Amniotic epithelial cell (primary cell): ENCODE results near the gene C1QTNF8.

Experiments
- DNase-seq: peaks from one replicate; pipeline ENCODE4 v3.0.0-alpha.2; 2010; ENCODE audit warnings: low read depth

C1QTNF8 gene

GRCh38 chr16:1127101-1127500 is 31.1 kb upstream of the C1QTNF8 start:
- no peak for DNase-seq

- no peak for DNase-seq
These were observed 30.5 kb upstream of the C1QTNF8 start for GRCh38 chr16:1126586-1126985.

DNA sequence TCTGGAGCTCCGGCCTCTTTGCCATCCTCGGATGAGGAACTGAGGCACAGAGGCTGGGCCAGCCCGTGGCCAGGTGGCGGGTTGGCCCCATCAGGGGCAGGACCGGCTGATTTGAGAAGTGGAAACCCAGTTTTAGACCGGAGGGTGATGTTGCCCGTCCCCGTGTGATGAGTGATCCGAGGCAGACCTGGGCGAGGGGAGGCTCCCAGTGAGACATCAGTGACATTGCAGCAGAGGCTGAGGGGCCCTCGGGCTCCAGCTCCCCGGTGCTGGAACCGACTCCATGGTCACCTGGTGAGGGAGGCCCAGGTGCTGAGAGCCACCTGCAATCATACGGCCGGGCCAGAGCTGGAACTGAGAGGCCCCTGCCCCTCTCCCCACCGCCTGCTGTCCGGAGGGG is 30.0 kb upstream of the C1QTNF8 start:
- DNase-seq, result no peak

GRCh38 chr16:1125471-1125870 is 29.4 kb upstream of the C1QTNF8 start:
- peak; percentile 39 for DNase-seq

GRCh38 chr16:1124795-1125194 is 28.8 kb upstream of the C1QTNF8 start:
- no peak for DNase-seq

DNA sequence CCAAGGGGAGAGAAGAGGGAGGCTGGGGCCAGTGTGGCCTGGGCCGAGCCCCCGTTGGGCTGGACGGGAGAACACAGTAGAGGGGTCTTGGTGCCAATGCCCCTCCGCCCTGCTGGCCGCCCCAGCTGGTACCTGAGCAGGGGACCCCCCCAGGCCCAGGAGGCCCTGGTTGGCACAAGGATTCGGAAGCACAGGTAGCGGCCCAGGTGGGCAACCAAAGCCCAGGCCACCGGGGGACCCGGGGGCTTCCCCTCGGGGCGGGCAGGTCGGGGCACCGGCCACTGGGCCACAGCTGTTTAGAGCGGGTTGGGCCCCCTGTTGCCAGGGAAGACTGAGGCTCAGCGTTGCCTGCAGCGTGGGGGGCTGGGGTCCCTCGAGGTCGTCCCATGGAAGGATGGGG is 28.2 kb upstream of the C1QTNF8 start:
- no peak for DNase-seq

DNA sequence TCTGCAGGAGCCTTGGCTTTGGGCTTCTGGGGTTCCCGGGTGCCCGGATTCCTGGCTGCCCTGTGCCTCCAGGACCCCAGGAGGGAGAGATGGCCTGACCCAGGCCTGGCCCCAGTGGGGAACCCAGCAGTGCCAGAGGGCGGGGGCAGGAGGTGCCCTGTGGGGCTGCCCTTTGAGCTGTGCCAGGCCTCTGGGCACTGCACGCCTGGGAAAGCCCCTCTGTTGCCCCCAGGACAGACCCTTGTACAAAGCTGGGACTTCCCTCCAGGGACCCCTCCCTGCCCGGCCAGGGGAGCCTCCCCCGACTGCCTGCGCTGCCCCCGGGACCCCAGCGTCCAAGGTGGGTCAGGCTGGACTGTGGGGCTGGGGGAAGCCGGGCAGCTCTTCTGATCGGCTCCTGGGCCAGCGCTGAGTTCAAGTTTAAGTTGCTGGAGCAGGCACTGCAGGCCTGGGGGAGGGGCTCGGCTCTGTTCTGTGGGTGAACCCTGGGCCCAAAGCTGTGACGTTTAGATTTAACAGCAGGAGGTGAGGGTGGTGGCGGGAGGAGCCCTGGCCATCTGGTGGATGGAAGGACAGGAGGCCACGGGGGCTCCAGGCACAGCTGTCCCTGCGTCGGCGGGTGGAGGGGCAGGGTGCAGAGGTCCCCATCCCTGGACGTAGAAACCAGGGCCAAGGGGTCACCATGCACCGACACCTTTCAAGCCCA is 27.6 kb upstream of the C1QTNF8 start:
- DNase-seq, result no peak

DNA sequence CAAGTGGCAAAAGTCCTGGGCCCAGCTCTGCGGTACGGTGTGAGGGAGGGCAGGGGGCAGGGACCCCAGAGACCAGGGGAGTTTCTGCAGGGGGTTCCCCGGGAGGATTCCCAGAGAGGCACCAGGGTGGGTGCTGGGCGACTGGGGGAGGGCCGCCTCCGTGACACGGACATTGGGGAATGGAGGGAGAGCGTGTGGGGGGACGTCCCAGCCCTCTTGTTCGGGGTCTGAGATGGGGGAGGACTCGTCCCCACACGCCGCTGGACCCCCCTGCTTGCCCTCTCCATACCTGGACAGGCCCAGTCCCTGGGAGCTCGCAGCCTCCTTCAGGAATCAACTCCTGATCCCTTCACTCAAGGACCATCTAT is 26.3 kb upstream of the C1QTNF8 start:
- DNase-seq, result no peak

DNA sequence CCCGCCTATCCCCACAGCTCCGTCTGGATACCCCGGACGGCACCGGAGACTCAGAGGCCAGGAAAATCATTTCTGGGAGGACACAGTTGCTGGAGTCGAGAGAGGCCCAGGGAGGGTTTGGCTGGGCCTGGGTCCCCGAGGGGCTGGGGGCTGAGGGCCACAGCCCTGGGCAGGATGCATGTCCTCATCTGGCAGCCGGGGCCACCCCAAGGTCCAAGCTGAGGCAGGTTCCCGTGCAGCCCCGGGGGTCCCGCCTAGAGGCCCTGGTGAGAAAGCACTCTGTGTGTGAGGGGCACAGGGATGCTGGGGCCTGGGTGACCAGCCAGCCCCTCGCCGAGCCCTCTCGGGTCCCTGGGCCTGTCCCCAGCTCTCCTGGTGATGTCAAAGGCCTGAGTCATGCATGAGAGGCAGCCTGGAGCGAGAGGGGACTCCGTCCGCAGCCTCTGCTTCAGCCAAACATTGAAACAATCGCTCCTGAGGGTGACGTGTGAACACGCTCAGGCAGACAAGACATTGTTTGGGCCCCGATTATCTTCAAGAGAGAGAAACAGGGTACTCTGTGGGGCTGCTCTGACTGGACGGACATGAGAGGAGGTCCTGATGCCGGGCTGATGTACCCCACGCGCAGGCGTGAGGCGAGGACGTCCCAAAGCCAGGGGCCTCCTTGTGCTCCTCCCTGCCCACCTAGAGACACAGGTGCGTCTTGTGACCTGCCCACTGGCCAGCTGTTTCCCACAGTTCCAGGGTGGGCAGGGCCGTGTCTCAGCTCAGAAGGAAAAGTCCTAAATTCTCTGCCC is 25.8 kb upstream of the C1QTNF8 start:
- no peak for DNase-seq

DNA sequence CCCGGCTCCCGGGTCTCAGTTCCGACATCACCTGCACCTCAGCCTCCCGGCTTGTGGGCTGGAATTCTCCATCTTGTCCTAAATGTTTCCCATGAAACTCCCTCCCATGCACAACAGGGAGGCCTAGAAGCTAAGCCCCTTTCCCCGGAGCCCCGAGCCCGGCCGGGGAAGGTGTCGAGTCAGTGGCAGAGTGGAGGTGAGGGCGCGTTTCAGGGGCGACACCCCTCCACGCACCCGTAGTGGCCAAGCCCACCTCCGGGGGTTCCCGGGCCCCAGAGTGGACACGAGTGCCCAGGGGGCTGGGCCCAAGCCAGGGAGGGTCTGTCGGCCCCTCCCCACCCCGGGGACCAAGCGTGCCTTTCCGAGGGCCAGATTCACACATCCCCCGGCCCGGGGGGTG is 25.0 kb upstream of the C1QTNF8 start:
- no peak for DNase-seq

DNA sequence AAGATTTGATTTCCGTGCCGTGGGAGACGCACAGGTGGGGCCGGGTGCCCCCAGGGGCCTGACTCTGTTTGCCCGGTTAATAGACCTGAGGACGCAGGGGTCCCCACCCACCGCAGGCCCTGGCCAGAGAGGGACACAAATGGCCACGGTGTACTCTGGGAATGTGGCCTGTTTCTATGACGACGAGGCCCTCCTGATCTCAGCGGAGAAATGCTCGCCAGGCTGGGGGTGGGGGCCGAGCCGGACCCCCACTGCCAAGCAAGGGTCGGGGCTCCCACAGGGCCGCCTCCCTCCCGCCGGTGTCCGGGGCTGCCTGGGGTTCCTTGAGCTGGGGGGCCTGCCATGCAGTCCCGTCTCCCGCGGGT is 24.5 kb upstream of the C1QTNF8 start:
- DNase-seq, result no peak

DNA sequence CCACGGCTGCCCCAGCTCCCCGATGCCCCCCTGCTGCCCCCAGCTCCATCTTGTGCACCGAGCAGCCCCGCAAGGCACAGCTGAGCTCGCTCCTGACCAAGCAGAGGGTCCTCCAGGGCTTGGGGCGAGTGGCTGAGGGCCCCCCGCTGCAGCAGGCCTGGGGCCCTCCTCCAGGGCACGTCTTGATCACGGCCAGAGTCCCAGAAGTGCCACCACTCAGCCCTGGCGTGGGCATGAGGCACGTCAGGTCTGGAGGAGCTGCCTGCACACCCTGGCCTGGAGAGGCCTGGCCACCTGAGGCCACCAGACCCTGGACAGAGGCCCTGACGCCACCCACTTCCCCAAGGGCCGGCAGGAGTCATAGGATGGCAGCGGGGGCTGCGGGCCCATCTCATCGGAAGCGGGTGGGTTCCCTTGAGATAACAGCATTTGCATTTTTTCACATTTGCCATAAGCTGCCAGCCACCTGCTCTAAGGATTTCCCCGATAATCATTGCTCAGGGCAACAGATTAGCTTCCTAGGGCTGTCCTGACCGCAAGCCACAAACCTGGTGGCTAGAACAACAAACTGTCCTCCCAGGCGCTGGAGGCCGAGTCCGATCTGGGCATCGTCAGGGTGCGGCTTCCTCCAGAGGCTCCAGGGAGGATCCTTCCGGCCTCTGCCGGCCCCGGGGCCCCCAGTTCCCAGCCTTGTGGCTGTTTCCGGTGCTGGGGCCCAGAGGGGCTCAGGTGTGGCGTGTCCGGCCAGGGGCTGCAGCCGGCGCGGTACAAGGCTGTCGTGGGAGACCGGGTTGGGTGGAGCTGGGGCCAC is 23.9 kb upstream of the C1QTNF8 start:
- DNase-seq, result no peak

- DNase-seq, result no peak
These were observed 23.1 kb upstream of the C1QTNF8 start for GRCh38 chr16:1119129-1119528.

GRCh38 chr16:1117926-1118325 is 21.9 kb upstream of the C1QTNF8 start:
- DNase-seq, result no peak

DNA sequence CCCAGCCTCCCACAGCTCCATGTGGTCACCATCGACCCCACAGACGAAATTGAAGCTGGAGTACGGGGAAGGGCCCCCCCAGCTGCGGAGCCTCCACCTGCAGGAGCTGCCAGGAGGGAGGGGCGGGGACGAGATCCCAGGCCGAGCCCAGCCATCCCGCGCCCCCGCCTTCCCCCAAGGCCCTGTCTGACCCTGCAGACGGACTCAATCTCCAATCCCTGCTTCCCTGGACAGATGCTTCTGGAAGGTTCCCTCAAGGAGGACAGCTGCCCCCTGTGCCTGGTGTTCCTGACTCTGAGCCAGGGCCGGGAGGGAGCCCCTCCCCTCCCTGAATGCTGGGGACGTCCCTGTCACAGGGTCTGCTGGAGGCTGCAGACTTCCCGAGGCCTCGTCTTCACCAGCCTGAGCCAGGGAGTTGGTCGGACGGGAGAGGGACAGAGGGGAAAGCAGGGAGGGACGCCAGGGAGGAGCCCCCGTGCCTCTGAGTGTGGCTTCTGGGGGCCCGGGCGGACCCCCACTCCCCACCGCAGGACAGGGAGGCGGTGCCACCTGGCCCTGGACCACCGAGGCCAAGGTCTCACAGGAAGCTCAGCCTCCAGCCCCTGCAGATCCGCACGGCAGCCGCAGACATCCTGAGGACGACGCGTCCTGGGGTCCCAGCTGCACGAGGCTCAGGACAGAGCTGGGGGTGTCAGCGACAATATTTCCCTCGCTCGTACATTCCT is 21.3 kb upstream of the C1QTNF8 start:
- DNase-seq, result no peak

DNA sequence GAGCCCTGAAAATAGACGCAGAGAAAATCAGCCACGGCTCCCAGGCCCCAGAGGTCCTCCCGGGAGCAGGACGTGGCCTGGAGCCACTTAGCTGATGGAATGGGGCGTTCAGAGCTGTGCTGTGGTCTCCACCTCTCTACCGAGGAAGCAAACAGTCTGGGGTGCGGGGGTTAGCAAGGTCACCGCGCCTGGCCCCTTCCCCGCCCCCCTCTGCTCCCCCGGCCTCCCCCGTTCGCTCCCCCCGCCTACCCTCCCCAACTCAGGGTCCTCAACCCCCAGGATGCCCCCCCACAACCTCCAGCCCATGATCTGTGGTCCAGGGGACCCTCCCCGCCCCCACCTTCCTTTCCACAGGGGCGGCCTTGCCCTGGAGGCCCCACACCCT is 20.6 kb upstream of the C1QTNF8 start:
- no peak for DNase-seq

DNA sequence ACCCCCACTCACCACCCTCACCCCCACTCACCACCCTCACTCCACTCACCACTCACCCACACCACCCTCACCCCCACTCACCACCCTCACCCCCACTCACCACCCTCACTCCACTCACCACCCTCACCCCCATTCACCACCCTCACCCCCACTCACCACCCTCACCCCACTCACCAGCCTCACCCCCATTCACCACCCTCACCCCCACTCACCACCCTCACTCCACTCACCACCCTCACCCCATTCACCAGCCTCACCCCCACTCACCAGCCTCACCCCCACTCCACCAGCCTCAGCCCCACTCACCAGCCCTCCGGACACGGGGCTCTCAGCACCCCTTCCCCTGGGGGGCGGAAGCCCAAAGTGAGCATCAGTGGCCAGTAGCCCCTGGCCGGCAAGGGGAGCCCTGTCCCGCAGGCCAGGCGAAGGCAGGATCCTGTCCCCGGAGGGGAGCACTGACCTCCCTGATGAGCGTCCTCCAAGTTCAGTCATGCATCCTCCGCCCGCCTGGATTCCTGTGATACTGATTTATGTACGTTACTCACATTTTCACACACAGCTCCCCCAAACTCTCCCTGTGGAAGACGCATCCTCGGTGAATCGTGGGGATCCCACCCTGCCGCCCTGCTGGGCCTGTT is 18.0 kb upstream of the C1QTNF8 start:
- DNase-seq, result no peak

DNA sequence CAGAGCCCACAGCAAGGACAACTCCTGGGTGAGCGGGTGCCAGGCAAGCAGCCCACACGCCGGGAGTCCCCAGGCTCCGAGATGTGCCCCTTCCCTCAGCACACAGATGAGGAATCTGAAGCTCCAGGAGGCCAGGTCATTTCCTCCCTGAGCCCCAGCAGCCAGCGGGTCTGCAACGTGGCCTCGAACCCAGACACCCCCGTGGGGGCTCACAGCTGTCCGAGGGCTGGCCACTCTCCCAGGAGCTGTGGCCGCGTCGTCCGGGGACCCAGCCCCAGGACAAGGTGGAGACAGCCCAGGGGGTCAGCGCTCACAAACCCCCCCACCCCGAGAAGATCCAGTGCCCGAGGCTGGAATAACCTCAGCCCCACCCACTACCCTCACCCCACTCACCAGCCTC is 17.4 kb upstream of the C1QTNF8 start:
- no peak for DNase-seq

DNA sequence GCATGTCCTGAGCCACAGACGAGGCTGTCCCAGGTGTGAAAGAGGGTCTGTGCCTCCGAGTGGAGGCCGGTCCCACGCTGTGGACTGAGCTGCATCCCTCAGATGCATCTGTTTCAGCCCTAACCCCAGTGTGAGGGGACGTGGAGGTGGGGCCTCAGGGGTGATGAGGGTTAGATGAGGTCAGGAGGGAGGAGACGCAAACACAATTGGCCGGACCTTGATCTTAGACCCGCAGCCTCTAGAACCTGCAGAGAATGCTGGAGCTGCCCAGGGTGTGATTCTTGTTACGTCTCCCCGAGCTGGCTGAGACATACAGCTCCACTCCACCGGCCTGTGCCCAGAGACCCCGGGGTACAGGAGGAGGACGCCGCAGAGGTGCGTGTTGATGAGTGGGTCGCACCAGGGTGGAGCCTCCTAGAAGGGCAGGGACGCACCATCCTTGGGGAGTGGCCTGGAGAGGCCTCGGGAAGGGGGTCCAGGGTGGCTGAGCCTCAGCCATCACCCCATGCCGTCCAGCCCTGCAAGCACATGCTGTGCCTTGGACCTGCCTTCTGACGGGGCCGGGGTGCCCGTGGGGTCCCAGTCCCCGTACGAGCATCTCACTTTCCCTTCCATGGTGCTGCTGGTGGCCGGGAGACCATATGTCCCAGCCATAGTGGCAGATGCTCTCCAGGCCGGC is 16.6 kb upstream of the C1QTNF8 start:
- DNase-seq, result no peak

- no peak for DNase-seq
These were observed 13.6 kb upstream of the C1QTNF8 start for GRCh38 chr16:1109648-1110047.
